Bronchus fibroblast of lung (primary cell): ENCODE results near the gene ETS2. TPM values are rescaled to one million over a fixed set of nuclear protein-coding genes. Genes with fewer than 3 reads are reported as not detected.

Experiments
- total RNA-seq: library from RNA; depleted of rRNA; stranded (reverse); fragments of >200 nt; gene quantifications from 2 replicates; pipeline ENCODE4 v1.2.3, GENCODE V29; 2015

The ETS2 gene
- total RNA-seq = 41.6 and 41.9 TPM in 2 replicates

GRCh38 chr21:38805328-38806152 lies at the start of gene ETS2:
ETS2 (plus strand) TSS chr21:38805929; CDS start chr21:38810035, 4,106 bp downstream.

